ENCODE data around the gene USP24.
"Not testable (repeated sequence)": the region's sequence is repeated elsewhere in the genome, so short reads cannot be mapped to it uniquely, and the experiment has no call there.

The USP24 gene

GRCh38 chr1:55048453-55049270, 166.5 kb downstream of the USP24 start:
- DNase-seq, result no peak

GRCh38 chr1:55047611-55048010, 167.6 kb downstream of the USP24 start:
- DNase-seq, result no peak

DNA sequence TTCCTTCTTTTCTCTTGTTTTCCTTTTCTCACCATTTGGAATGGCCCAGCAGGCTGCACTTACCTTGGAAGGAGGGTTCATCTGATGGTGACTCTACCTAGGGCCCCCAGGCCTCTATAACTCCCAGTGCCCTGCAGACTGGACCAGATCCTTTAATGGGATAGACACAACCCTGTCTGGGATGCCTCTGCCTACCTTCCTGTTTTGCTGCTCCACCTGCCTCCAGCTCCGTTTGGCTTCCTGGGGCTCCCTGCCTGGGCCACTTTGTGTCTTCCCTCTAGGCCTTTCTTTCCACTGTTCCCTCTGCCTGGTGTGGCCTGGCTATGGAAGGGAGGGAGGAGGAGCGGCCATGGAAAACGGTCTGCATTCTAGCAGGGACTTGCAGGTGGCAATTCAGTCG, 168.3 kb downstream of the USP24 start:
- no peak for DNase-seq

GRCh38 chr1:55045430-55045829, 169.7 kb downstream of the USP24 start:
- DNase-seq, result no peak

GRCh38 chr1:55044617-55045397, 170.4 kb downstream of the USP24 start:
- no peak for DNase-seq

DNA sequence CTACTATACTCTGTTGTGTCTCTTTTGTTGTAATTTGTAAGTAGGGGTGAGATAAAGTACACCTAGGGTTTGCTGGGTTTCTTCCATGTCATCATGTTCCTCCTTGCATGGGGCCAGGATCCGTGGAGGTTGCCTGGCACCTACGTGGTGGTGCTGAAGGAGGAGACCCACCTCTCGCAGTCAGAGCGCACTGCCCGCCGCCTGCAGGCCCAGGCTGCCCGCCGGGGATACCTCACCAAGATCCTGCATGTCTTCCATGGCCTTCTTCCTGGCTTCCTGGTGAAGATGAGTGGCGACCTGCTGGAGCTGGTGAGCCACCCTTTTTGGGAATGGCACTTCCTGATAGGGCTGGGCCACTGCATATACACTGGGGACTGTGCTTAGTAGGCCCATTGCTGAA, 171.4 kb downstream of the USP24 start:
- DNase-seq, result no peak

DNA sequence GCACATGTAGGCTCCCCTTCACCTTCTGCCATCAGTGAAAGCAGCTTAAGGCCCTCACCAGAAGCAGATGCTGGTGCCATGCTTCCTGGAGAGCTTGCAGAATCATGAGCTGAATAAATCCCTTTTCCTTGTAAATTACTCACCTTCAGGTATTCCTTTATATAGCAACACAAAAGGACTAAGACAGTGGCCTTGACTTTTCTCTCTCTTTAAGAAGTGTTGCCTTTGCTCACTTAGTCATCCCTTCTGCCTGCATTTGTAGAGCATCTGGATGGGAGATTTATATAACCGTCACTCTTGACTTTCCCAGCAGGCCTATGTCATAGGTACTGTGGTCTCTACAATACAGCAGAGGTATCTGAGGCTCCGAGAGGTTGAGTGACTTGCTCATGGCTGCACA, 172.2 kb downstream of the USP24 start:
- DNase-seq, result no peak

GRCh38 chr1:55041613-55042012, 173.6 kb downstream of the USP24 start:
- DNase-seq, result no peak

- no peak for DNase-seq
Measured at GRCh38 chr1:55040933-55041494, 174.2 kb downstream of the USP24 start.

DNA sequence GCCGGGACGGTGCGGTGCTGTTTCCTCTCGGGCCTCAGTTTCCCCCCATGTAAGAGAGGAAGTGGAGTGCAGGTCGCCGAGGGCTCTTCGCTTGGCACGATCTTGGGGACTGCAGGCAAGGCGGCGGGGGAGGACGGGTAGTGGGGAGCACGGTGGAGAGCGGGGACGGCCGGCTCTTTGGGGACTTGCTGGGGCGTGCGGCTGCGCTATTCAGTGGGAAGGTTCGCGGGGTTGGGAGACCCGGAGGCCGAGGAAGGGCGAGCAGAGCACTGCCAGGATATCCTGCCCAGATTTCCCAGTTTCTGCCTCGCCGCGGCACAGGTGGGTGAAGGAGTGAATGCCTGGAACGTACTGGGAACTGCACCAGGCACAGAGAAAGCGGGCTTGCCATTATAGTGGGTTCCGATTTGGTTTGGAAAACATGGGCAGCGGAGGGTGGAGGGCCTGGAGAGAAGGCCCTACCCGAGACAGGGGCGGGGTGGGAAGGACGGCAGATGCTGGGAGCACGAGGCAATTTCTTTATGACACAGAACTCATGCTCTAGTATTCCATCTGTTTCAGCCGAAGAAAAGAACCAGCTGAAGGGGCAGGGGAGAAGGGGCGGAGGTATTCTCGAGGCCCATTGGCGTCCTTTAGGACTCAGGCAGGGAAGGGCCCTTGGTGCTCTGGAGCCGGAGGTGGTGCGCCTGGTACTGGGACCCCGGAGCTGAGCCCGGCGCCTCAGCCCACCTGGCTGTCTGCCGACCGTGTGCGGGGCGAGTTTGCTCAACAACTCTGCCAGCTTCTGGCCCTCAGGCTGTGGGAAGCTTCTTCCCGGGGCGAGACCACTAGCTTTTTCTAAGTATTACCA, 174.9 kb downstream of the USP24 start:
- DNase-seq, result no peak

GRCh38 chr1:55039342-55040082, 175.7 kb downstream of the USP24 start, which contains the start of gene PCSK9:
PCSK9 (plus strand) TSS chr1:55039548; CDS start chr1:55039838, 290 bp downstream.
- no peak for DNase-seq

DNA sequence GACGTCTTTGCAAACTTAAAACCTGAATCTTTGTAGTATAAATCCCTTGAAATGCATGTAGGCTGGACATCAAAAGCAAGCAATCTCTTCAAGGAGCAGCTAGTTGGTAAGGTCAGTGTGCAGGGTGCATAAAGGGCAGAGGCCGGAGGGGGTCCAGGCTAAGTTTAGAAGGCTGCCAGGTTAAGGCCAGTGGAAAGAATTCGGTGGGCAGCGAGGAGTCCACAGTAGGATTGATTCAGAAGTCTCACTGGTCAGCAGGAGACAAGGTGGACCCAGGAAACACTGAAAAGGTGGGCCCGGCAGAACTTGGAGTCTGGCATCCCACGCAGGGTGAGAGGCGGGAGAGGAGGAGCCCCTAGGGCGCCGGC, 176.2 kb downstream of the USP24 start:
- DNase-seq, result no peak

- DNase-seq, result no peak
Measured at GRCh38 chr1:55038552-55038838, 176.7 kb downstream of the USP24 start.

GRCh38 chr1:55037733-55038551, 177.2 kb downstream of the USP24 start:
- no peak for DNase-seq

DNA sequence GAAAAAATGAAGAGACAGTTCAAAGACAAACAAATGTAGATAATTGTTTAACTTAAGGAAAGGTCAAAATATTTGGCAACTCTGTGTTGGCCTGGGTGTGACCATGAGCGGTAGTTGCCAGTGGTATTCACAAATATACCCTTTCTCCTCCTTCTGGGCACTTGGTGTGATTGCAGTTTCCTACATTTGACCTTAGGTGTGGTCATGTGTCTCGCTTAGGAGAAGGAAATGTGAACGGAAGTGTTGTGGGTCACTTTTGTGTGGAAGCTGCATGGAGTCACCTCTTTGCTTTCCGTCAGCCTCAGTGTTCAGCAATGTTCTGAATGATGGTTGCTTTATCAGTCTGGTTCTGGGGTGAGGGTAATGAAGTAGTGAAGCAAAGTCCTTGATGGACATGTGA, 179.3 kb downstream of the USP24 start:
- DNase-seq, result no peak

- DNase-seq, result no peak
Measured at GRCh38 chr1:55034476-55035133, 180.6 kb downstream of the USP24 start.

- no peak for DNase-seq
Measured at GRCh38 chr1:55033265-55033614, 181.9 kb downstream of the USP24 start.

GRCh38 chr1:55031098-55031497, 184.1 kb downstream of the USP24 start:
- not testable (repeated sequence) for DNase-seq

GRCh38 chr1:55026682-55027081, 188.5 kb downstream of the USP24 start:
- not testable (repeated sequence) for DNase-seq

DNA sequence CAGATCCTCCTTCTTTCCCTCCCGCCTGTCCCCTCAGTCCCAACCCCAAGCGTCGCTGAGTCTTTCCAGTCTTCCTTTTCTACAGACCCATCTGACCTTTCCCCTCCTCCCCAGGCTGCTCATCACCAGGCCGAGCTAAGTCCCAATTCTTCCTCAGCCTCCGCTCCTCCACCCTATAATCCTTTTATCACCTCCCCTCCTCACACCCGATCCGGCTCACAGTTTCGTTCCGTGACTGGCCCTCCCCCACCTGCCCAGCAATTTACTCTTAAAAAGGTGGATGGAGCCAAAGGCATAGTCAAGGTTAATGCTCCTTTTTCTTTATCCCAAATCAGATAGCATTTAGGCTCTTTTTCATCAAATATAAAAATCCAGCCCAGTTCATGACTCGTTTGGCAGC, 191.0 kb downstream of the USP24 start:
- DNase-seq, result not testable (repeated sequence)

GRCh38 chr1:55021942-55022546, 193.1 kb downstream of the USP24 start:
- DNase-seq, result peak; percentile 64

Measured in activated CD8-positive, alpha-beta memory T cell treated with anti-CD3 and anti-CD28 coated beads, Interleukin-2, amount 50 U/mL, for 4 hours (primary cell).